H1 (cell line): Measurements from ENCODE around the gene PABPN1. TPM values are rescaled to one million over a fixed set of nuclear protein-coding genes. Genes with fewer than 3 reads are reported as not detected.

ENCODE experiments used
- NANOG ChIP-seq: IDR thresholded peaks from 2 replicates; pipeline ENCODE4 v1.6.1; 2011; ENCODE audit warnings: low read length, low read depth, mild to moderate bottlenecking, inconsistent platforms; ENCODE audit not compliant: insufficient read depth, poor library complexity, severe bottlenecking
- polyA plus RNA-seq, 7 experiments: library from polyadenylated mRNA; depleted of rRNA in 3 of 7; stranded (reverse) in 5 of 7; unstranded in 2 of 7; fragments of >200 nt in 5 of 7; fragments of 200-250 nt in 2 of 7; gene quantifications; 1 replicate in 5 of 7; 2 replicates in 1 of 7; 4 replicates in 1 of 7; pipeline versions ENCODE4 v1.2.1 to v1.2.3, GENCODE V29; 2011 to 2013; ENCODE audit warnings: missing spikeins in 2 of 7, mixed read lengths in 2 of 7
- total RNA-seq: library from RNA; stranded (reverse); fragmentation: NEBNext Ultra II Directional; extraction: Animal tissue kit (Norgen Biotek cat#: 25700); gene quantifications from 2 replicates; pipeline ENCODE4 v1.2.1, GENCODE V29; 2021

PABPN1 gene
- total and polyA plus RNA-seq, 2 of the 8 experiments (the other 6 are each of a cell fraction or from before 2014, with no cell fraction given): 300 to 331 TPM

DNA sequence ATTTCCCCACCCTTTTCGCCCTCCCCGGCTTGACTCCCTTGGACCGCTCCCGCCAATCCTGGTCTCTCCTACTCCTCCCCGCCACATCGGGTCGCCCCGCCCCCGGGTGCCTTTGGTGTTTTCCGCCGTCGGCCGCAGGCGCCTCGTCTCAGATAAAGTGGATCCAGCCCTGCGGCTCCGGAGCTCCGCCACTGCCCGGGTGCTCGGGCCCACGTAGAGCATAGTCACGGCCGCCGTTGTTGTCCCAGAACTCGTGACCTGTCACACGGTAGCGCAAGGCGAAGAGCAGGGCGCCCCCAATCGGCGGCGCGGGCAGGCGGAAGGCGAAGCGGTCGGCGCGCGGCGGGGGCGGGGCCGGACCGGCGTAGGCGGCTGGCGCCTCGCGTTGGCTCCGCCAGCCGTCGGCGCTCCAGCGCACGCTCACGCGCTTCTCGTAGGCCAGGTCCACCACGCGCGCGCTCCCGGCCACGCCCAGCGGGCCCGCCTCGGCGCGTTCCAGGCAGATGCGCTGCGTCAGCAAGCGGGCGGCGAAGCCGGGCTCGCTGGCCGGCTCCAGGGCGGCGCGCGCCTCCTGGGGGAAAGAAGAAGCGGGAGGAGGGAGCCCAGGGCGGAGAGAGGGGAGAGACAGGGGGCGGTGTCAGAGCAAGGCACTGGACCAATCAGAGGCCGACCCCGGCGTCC lies 19.8 kb upstream of the PABPN1 start (continued):
- no peak for TF ChIP-seq NANOG
